HepG2 (cell line): ENCODE results near the gene MSMP. TPM values are rescaled to one million over a fixed set of nuclear protein-coding genes. Genes with fewer than 3 reads are reported as not detected.

Experiments
- ARNTL ChIP-seq: sonication (generic); formaldehyde crosslinking; IDR thresholded peaks from 2 replicates; pipeline ENCODE4 v1.4.0; 2020; ENCODE audit warnings: mild to moderate bottlenecking, missing genetic modification reagents
- ATF2 ChIP-seq: sonication (generic); formaldehyde crosslinking; IDR thresholded peaks from 2 replicates; pipeline ENCODE4 v1.4.0; 2020; ENCODE audit warnings: missing genetic modification reagents
- BORCS8-MEF2B ChIP-seq: sonication (generic); formaldehyde crosslinking; IDR thresholded peaks from 2 replicates; pipeline ENCODE4 v1.8.0; 2022; ENCODE audit warnings: mild to moderate bottlenecking, missing genetic modification reagents
- CCDC6 ChIP-seq: sonication (generic); formaldehyde crosslinking; IDR thresholded peaks from 2 replicates; pipeline ENCODE4 v1.8.1; 2022; ENCODE audit warnings: mild to moderate bottlenecking, missing genetic modification reagents, moderate library complexity
- GATA4 ChIP-seq: sonication (generic); IDR thresholded peaks from 2 replicates; pipeline ENCODE4 v1.6.1; 2016; ENCODE audit warnings: antibody characterized with exemption, low read depth, borderline replicate concordance
- HMGA1 ChIP-seq: sonication (generic); formaldehyde crosslinking; conservative IDR thresholded peaks from 2 replicates; pipeline ENCODE4 v1.4.0; 2020; ENCODE audit warnings: missing genetic modification reagents
- KDM2A ChIP-seq: sonication (generic); formaldehyde crosslinking; IDR thresholded peaks from 2 replicates; pipeline ENCODE4 v1.4.0; 2020; ENCODE audit warnings: low read depth, missing genetic modification reagents, borderline replicate concordance
- NPAS2 ChIP-seq: sonication (generic); formaldehyde crosslinking; IDR thresholded peaks from 2 replicates; pipeline ENCODE4 v1.8.0; 2022; ENCODE audit warnings: mild to moderate bottlenecking, missing genetic modification reagents, borderline replicate concordance
- NR3C1 ChIP-seq: sonication (generic); formaldehyde crosslinking; IDR thresholded peaks from 2 replicates; pipeline ENCODE4 v1.4.0; 2020; ENCODE audit warnings: missing genetic modification reagents
- PAF1 ChIP-seq: IDR thresholded peaks from 2 replicates; pipeline ENCODE4 v1.6.1; 2016; ENCODE audit warnings: missing genetic modification reagents, missing compliant biosample characterization
- SPEN ChIP-seq: sonication (generic); formaldehyde crosslinking; IDR thresholded peaks from 2 replicates; pipeline ENCODE4 v1.5.1; 2020; ENCODE audit warnings: low read depth, mild to moderate bottlenecking, missing genetic modification reagents
- U2AF1 ChIP-seq: fragments of 200-400 bp; formaldehyde crosslinking; optimal IDR thresholded peaks from 2 replicates; pipeline ENCODE3; 2017; ENCODE audit warnings: mild to moderate bottlenecking, low read depth, low read length
- ZBTB43 ChIP-seq: sonication (generic); formaldehyde crosslinking; conservative IDR thresholded peaks from 2 replicates; pipeline ENCODE4 v1.4.0; 2020; ENCODE audit warnings: missing genetic modification reagents
- ZBTB46 ChIP-seq: sonication (generic); formaldehyde crosslinking; IDR thresholded peaks from 2 replicates; pipeline ENCODE4 v1.4.0; 2020; ENCODE audit warnings: mild to moderate bottlenecking, missing genetic modification reagents, borderline replicate concordance
- ZNF484 ChIP-seq: sonication (generic); formaldehyde crosslinking; IDR thresholded peaks from 2 replicates; pipeline ENCODE4 v1.5.1; 2020; ENCODE audit warnings: mild to moderate bottlenecking, low read depth, missing genetic modification reagents, borderline replicate concordance
- ZNF720 ChIP-seq: sonication (generic); formaldehyde crosslinking; IDR thresholded peaks from 2 replicates; pipeline ENCODE4 v1.4.0; 2020; ENCODE audit warnings: missing genetic modification reagents
- ZNF790 ChIP-seq: sonication (generic); formaldehyde crosslinking; IDR thresholded peaks from 2 replicates; pipeline ENCODE4 v1.8.0; 2022; ENCODE audit warnings: missing genetic modification reagents, mild to moderate bottlenecking, borderline replicate concordance
- ZNF839 ChIP-seq: sonication (generic); formaldehyde crosslinking; IDR thresholded peaks from 2 replicates; pipeline ENCODE4 v1.4.0; 2020; ENCODE audit warnings: missing genetic modification reagents, mild to moderate bottlenecking, borderline replicate concordance
- polyA plus RNA-seq, 8 experiments: library from polyadenylated mRNA; depleted of rRNA in 3 of 8; stranded (reverse) in 7 of 8; unstranded in 1 of 8; fragments of >200 nt; fragmentation: Illumina TruSeq in 4 of 8; extraction: Trizol in 4 of 8; gene quantifications; 2 replicates each; pipeline versions ENCODE4 v1.2.1 to v1.2.3, GENCODE V29; 2011 to 2016; ENCODE audit warnings: low read depth in 4 of 8, missing spikeins in 1 of 8, mixed read lengths in 1 of 8; ENCODE audit not compliant: insufficient read depth in 1 of 8
- total RNA-seq, 5 experiments: library from RNA; depleted of rRNA; stranded (reverse); fragments of >200 nt; fragmentation: Illumina TruSeq; extraction: Trizol; gene quantifications; 2 replicates each; pipeline ENCODE4 v1.2.3, GENCODE V29; 2016; ENCODE audit warnings: low read depth in 1 of 5
- TF ChIP-seq, protein P1 (sequence below): sonication (generic); formaldehyde crosslinking; IDR thresholded peaks from 2 replicates; pipeline ENCODE4 v1.8.0; 2022; ENCODE audit warnings: low read depth, missing genetic modification reagents
- TF ChIP-seq, protein P2 (sequence below): sonication (generic); formaldehyde crosslinking; IDR thresholded peaks from 2 replicates; pipeline ENCODE4 v1.4.0; 2020; ENCODE audit warnings: missing genetic modification reagents, mild to moderate bottlenecking, borderline replicate concordance

The MSMP gene
- total and polyA plus RNA-seq, 2 of the 13 experiments (the other 11 are each of a cell fraction or from before 2014, with no cell fraction given) = 0.24 to 0.46 TPM

- TF ChIP-seq ZBTB46 (CRISPR knock-in tag) (no peak), ZNF484 (CRISPR knock-in tag) (no peak), KDM2A (peak; percentile 81; the same call in 1 of the 2 replicates), ZBTB43 (CRISPR knock-in tag) (0 out of 2 replicates have a peak, but pooled peaks have one; percentile 47), BORCS8-MEF2B (CRISPR knock-in tag) (no peak), U2AF1 (no peak), SPEN (CRISPR knock-in tag) (peak; percentile 93), ZNF839 (CRISPR knock-in tag) (no peak), ZNF790 (CRISPR knock-in tag) (no peak), GATA4 (no peak), CCDC6 (CRISPR knock-in tag) (no peak), ATF2 (no peak), NPAS2 (no peak), NR3C1 (no peak), ARNTL (CRISPR knock-in tag) (no peak), HMGA1 (CRISPR knock-in tag) (no peak), PAF1 (CRISPR knock-in tag) (no peak), ZNF720 (no peak)
- TF ChIP-seq, protein P1, sequence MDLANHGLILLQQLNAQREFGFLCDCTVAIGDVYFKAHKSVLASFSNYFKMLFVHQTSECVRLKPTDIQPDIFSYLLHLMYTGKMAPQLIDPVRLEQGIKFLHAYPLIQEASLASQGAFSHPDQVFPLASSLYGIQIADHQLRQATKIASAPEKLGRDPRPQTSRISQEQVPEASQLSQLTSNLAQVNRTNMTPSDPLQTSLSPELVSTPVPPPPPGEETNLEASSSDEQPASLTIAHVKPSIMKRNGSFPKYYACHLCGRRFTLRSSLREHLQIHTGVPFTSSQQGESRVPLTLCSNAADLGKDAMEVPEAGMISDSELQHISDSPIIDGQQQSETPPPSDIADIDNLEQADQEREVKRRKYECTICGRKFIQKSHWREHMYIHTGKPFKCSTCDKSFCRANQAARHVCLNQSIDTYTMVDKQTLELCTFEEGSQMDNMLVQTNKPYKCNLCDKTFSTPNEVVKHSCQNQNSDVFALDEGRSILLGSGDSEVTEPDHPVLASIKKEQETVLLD (CRISPR knock-in tag) = peak; percentile 100
- TF ChIP-seq, protein P2, sequence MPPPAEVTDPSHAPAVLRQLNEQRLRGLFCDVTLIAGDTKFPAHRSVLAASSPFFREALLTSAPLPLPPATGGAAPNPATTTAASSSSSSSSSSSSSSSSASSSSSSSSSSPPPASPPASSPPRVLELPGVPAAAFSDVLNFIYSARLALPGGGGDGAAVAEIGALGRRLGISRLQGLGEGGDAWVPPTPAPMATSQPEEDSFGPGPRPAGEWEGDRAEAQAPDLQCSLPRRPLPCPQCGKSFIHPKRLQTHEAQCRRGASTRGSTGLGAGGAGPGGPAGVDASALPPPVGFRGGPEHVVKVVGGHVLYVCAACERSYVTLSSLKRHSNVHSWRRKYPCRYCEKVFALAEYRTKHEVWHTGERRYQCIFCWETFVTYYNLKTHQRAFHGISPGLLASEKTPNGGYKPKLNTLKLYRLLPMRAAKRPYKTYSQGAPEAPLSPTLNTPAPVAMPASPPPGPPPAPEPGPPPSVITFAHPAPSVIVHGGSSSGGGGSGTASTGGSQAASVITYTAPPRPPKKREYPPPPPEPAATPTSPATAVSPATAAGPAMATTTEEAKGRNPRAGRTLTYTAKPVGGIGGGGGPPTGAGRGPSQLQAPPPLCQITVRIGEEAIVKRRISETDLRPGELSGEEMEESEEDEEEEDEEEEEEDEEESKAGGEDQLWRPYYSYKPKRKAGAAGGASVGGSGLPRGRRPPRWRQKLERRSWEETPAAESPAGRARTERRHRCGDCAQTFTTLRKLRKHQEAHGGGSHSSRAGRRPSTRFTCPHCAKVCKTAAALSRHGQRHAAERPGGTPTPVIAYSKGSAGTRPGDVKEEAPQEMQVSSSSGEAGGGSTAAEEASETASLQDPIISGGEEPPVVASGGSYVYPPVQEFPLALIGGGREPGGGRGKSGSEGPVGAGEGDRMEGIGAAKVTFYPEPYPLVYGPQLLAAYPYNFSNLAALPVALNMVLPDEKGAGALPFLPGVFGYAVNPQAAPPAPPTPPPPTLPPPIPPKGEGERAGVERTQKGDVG (CRISPR knock-in tag) = no peak
Measured at GRCh38 chr9:35748858-35749514, 5.1 kb downstream of the MSMP start, which contains the start of the genes GBA2 and RGP1 (continued).
